ENCODE results near the gene CYBC1.

- TF ChIP-seq CTCF (IDR thresholded peaks at IDR 0.05) = peak; percentile 76
- TF ChIP-seq EZH2 (IDR thresholded peaks at IDR 0.05; ENCODE audit: borderline replicate concordance, insufficient read depth, low read depth, low read length, poor library complexity, severe bottlenecking) = no peak
Measured at GRCh38 chr17:82424001-82424862, 26.3 kb downstream of the CYBC1 start.

All from B cell (primary cell).